SHP77 treated with DMSO at 0.1 percent for 48 hours (cell line): Measurements from ENCODE around the gene PRRX1.

Experiments
- DNase-seq: peaks from one replicate; lab custom pipeline; 2025; lab: John Stamatoyannopoulos, UW

The PRRX1 gene

GRCh38 chr1:170723518-170723917 is 59.6 kb downstream of the PRRX1 start:
- DNase-seq = no peak

GRCh38 chr1:170725326-170725725 is 61.4 kb downstream of the PRRX1 start:
- DNase-seq = no peak

- no peak for DNase-seq
These were observed 64.0 kb downstream of the PRRX1 start for GRCh38 chr1:170727963-170728362.

GRCh38 chr1:170729225-170730002 is 65.5 kb downstream of the PRRX1 start:
- no peak for DNase-seq

- no peak for DNase-seq
These were observed 66.1 kb downstream of the PRRX1 start for GRCh38 chr1:170730014-170730413.

- no peak for DNase-seq
These were observed 66.5 kb downstream of the PRRX1 start for GRCh38 chr1:170730438-170730837.

- DNase-seq = no peak
These were observed 67.8 kb downstream of the PRRX1 start for GRCh38 chr1:170731566-170732251.

GRCh38 chr1:170732252-170732588 is 68.3 kb downstream of the PRRX1 start:
- DNase-seq = no peak

- no peak for DNase-seq
These were observed 70.7 kb downstream of the PRRX1 start for GRCh38 chr1:170734412-170735175.

GRCh38 chr1:170735366-170736263 is 71.7 kb downstream of the PRRX1 start:
- DNase-seq = no peak

GRCh38 chr1:170739803-170740202 is 75.9 kb downstream of the PRRX1 start:
- no peak for DNase-seq

- DNase-seq = no peak
These were observed 77.7 kb downstream of the PRRX1 start for GRCh38 chr1:170741678-170742077.

GRCh38 chr1:170742600-170742999 is 78.7 kb downstream of the PRRX1 start:
- DNase-seq = no peak

- no peak for DNase-seq
These were observed 79.2 kb downstream of the PRRX1 start for GRCh38 chr1:170743083-170743482.

GRCh38 chr1:170749549-170749948 is 85.6 kb downstream of the PRRX1 start:
- no peak for DNase-seq

GRCh38 chr1:170749959-170750358 is 86.0 kb downstream of the PRRX1 start:
- no peak for DNase-seq

GRCh38 chr1:170755795-170756194 is 91.9 kb downstream of the PRRX1 start:
- no peak for DNase-seq

- no peak for DNase-seq
These were observed 95.1 kb downstream of the PRRX1 start for GRCh38 chr1:170758992-170759391.

GRCh38 chr1:170765279-170765678 is 101.3 kb downstream of the PRRX1 start:
- no peak for DNase-seq

- DNase-seq = no peak
These were observed 101.9 kb downstream of the PRRX1 start for GRCh38 chr1:170765712-170766330.

- DNase-seq = no peak
These were observed 105.0 kb downstream of the PRRX1 start for GRCh38 chr1:170768929-170769328.
